Measurements from ENCODE around the gene MCHR1.

- TF ChIP-seq GATA3 (IDR thresholded peaks at IDR 0.05; ENCODE audit: low read depth, low read length) (no peak), GATA2 (IDR thresholded peaks at IDR 0.05; ENCODE audit: low read depth, low read length) (no peak)
Observed at GRCh38 chr22:40631925-40632324, 47.4 kb upstream of the MCHR1 start.

Measured in SH-SY5Y (cell line).